GM21381 (cell line): Measurements from ENCODE around the gene FKBP14.
"Not testable (repeated sequence)": the region's sequence is repeated elsewhere in the genome, so short reads cannot be mapped to it uniquely, and the experiment has no call there.

ENCODE experiments used
- ATAC-seq: cut with Tn5 transposase; IDR thresholded peaks from one replicate; pipeline ENCODE4 v1.9.1; 2021; ENCODE audit warnings: mild to moderate bottlenecking, moderate library complexity; ENCODE audit not compliant: unreplicated experiment

Gene FKBP14

GRCh38 chr7:29965030-29965429 is 61.5 kb downstream of the FKBP14 start:
- ATAC-seq: no peak

DNA sequence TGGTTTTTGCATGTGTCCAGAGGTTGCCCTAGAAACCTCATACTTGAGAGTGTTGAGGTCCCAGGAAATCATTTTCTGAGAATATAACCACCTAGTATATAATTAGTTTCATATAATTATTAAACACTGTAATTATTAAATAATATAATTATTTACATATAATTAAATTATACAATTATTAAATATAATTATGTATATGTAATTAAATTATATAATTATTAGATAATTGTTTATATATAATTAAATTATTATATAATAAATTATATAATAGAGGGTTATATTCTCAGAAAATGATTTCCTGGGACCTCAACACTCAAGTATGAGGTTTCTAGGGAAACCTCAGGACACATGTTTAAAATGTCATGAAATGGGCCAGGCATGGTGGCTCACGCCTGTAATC is 64.5 kb downstream of the FKBP14 start:
- no peak for ATAC-seq

- ATAC-seq: not testable (repeated sequence)
These were observed 64.9 kb downstream of the FKBP14 start for GRCh38 chr7:29961611-29962010.
